ENCODE measurements around the gene ACP2.

The ACP2 gene, protein sequence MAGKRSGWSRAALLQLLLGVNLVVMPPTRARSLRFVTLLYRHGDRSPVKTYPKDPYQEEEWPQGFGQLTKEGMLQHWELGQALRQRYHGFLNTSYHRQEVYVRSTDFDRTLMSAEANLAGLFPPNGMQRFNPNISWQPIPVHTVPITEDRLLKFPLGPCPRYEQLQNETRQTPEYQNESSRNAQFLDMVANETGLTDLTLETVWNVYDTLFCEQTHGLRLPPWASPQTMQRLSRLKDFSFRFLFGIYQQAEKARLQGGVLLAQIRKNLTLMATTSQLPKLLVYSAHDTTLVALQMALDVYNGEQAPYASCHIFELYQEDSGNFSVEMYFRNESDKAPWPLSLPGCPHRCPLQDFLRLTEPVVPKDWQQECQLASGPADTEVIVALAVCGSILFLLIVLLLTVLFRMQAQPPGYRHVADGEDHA

DNA sequence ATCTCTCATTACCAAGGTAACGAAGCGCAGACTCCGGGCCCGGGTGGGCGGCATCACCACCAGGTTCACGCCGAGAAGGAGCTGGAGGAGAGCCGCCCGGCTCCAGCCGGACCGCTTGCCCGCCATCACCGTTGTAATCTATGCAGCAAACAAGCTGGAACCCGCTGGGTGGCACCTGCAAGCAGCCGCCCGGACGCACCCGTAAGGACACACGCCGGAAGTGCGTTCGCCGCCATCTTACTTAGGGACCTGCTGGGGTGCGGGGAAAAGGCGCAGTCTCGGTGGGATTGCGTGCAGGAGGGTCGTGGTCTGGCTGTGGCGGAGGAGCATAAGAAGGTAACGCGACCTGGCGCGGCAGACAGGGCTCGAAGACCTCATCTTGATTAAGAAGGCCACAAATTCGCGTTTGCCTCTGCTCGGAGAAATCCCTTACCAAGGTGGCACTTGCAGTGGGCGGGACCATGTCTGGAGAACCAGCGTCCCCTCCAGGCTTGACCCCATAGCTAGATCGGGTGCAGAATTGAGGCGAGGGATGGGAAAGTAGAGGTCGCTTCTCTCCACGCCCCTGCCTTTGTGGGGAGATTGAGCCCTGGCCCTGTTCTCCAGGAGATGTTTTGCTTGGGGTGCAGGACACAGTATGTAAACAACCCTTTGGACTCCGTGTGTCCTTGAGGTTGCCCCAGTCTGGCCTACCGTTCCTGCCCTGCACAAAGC, at the start of gene ACP2:
TSS of gene ACP2 (minus strand) at position 151 of the 714 bp plus-strand sequence. CDS start at position 126, 25 bp downstream.
- peak; percentile 84 for DNase-seq

GRCh38 chr11:47296045-47296444, 47.4 kb upstream of the ACP2 start:
- DNase-seq, result no peak

DNA sequence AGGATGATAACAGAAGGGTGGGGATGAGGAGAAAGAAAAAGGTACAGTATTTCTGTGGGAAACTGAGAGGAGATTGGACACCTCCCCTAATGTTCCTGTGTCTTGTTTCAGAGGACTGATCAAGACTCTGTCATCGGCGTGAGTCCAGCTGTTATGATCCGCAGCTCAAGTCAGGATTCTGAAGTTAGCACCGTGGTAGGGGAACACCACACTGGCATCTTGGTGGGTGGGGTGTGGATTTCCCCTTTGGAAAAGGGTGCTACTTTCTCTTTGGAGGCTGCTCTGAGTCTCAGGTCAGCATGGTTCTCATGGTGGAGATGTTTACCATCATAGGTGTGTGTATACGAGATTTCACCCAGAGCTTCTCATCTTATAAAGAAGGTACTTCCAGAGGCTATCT, 46.8 kb upstream of the ACP2 start:
- DNase-seq, result no peak

DNA sequence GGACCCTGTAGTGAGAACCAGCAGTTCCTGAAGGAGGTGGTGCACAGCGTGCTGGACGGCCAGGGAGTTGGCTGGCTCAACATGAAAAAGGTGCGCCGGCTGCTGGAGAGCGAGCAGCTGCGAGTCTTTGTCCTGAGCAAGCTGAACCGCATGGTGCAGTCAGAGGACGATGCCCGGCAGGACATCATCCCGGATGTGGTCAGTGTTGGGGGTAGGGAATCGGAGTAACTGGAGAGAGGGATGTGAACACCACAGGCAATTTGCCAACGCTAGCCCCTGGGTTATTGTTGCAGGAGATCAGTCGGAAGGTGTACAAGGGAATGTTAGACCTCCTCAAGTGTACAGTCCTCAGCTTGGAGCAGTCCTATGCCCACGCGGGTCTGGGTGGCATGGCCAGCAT, 41.2 kb upstream of the ACP2 start:
- no peak for DNase-seq

- DNase-seq, result no peak
These were observed 39.5 kb upstream of the ACP2 start for GRCh38 chr11:47288066-47288465.

GRCh38 chr11:47285969-47286770, 37.6 kb upstream of the ACP2 start:
- DNase-seq, result no peak

GRCh38 chr11:47284151-47284550, 35.5 kb upstream of the ACP2 start:
- no peak for DNase-seq

DNA sequence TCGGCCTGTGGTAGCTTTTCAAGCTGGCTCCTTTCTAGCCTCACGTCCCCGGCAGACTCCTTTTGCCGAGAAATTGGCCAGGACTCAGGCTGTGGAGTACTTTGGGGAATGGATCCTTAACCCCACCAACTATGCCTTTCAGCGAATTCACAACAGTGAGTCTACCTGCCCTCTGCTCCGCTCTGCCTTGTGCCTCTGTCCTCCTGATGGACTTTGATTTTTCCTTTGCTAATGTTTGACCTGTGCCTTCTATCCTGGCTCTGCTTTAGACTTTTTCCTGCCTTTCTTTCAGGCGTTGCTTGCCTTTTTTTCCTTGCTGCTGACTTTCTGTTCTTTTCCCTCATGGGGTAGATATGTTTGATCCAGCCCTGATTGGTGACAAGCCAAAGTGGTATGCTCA, 33.8 kb upstream of the ACP2 start:
- no peak for DNase-seq

GRCh38 chr11:47280860-47281259, 32.2 kb upstream of the ACP2 start:
- DNase-seq, result no peak

GRCh38 chr11:47280099-47280498, 31.5 kb upstream of the ACP2 start:
- no peak for DNase-seq

- no peak for DNase-seq
These were observed 30.2 kb upstream of the ACP2 start for GRCh38 chr11:47278769-47279168.

DNA sequence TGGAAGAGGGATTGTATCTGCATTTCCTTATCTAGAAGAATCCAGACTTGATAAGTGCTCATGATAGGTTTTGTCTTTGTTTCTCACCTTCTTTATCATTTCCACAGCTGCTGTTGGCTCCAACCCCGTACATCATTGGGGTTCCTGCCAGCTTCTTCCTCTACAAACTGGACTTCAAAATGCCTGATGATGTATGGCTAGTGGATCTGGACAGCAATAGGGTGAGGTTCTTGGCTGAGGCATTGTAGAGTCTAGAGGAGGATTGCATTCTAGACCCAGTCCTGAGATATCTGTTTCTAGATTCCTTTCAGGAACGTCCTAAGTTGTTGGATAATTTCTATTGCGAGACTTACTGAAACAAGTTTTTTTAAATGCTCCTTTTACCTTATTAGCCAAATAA, 29.4 kb upstream of the ACP2 start:
- DNase-seq, result no peak

- no peak for DNase-seq
These were observed 28.3 kb upstream of the ACP2 start for GRCh38 chr11:47276923-47277322.

DNA sequence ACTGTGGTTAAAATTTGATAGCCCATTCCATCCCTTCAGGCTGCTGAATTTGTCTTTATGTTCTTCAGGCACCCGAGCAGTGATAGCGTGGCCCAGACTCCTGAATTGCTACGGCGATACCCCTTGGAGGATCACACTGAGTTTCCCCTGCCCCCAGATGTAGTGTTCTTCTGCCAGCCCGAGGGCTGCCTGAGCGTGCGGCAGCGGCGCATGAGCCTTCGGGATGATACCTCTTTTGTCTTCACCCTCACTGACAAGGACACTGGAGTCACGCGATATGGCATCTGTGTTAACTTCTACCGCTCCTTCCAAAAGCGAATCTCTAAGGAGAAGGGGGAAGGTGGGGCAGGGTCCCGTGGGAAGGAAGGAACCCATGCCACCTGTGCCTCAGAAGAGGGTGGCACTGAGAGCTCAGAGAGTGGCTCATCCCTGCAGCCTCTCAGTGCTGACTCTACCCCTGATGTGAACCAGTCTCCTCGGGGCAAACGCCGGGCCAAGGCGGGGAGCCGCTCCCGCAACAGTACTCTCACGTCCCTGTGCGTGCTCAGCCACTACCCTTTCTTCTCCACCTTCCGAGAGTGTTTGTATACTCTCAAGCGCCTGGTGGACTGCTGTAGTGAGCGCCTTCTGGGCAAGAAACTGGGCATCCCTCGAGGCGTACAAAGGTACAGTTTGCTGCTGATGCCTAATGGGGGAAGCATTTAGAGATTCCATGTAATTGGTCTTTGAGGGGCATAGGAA, 26.1 kb upstream of the ACP2 start:
- no peak for DNase-seq

DNA sequence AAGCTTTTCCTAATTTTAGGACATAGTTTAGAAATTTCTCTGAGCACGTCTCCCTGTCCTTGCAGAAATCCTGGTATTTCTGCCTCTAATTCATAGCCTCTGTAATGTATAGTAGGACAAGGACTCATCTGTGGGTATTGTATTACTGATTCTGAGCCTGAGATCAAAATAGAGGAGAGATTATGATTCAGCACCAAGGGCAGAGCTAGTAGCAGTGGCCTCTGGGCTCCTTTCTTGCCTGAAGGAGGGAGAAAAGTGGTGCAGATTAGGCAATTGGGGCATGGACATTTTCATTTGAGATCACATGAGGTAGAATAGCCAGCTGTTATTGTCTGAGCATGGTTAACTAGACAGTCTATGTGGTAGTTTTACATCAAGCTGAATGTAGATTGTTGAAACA, 24.1 kb upstream of the ACP2 start:
- DNase-seq, result no peak

DNA sequence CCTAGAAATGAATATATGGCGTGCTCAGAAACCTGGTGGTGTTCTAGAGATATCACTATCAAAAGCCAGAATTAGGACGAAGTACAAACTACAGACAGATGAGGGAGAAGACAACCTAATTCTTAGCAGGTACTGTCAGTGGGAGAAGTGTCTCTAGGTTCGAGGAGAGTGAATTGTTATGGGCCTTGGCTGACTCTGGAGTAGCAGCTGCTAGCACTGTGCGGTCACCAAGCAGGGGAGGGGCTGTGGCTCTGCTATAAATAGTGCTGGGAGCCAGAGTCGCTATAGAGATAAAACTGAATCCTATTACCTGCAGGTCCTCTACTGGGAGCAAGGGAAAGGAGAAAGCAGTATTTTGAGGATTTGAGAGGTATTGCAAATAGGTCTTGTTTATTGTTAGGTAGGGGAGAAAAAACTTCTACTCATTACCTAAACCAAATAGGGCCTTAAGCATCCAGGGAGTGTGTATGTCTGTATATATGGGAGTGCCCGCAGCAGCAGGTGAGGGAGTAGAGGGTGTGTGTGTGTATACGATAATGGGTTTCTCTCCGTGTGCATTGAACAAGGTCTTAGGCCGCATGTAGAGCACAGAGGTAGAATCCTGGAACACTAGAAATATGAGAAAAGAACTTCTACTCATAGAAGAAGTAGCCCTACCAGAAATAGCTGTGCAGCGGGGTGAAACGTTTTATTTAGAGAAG, 23.5 kb upstream of the ACP2 start:
- no peak for DNase-seq

GRCh38 chr11:47271328-47271727, 22.7 kb upstream of the ACP2 start:
- DNase-seq, result no peak

DNA sequence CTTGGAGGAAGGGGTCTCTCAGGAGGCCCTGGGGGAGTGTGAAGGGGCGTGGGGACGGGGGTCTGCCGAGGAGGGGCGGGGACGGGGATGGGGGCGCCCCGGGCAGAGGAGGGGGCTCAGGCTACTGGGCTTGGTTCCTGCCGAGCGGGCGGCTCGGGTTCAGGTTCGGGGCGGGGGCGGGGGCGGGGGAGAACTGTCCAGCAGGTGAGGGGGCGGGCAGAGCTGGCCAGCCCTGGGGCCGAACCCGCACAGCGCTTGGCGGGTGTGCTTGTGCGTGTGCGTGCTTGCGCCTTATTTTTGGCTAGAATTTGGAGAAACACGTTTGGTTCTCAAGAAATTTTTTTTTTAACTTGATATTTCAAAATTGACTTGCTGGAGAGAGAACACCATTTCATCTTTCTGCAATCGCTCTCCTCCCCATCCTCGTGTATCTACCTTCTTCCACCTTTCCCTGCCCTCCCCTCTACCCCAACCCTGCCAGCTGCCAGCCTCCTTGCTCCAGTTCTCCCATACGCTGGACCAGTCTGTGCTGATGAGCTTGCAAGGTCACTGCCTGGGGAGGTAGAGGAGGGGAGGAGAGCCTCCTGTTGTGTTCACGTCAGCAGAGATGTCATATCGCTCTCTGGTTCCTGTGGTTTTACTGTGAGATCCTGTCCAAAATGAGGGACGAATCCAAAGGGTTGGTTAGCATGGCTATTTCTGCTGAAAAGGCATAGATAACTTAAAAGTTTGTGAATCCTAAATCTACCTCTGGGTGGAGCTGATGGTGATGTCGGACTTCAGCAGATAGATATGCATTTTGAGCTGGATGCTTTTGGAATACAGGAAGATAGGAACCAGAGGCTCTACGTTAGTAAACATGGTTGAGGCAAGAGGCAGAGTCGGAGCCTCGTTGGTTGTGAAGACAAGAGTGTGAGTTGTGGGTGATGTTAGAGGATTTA, 22.0 kb upstream of the ACP2 start:
- DNase-seq, result peak; percentile 50

DNA sequence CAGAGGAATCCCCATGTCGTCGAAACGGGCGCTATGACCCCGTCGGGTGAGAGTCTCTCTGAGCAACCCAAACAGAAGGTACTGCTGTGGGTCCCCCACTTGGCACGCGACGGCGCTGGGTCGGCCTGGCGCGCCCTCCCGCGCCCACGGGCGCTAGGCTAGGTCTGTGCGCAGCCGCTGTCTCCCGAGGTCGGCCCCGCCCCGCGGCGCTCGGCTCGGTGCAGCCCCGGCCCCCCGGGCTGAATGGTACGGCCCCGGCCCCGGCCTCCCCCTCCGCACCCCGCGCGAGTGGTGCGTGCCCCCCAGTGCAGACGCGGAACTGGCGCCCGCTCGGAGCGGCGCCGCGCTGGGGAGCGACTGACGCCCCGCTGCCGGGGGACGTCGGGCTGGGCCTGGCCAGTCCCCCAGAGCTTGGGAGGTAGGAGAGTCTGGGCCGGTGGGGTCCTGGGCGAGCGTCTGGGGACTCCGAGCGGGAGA, 21.3 kb upstream of the ACP2 start, which contains the start of gene MADD:
TSS of gene MADD (plus strand) at position 305 of the 477 bp plus-strand sequence.
- DNase-seq, result peak; percentile 81

GRCh38 chr11:47269002-47269828, 20.6 kb upstream of the ACP2 start:
- DNase-seq, result peak; percentile 91

Data from fibroblast of upper back skin (primary cell).